HCT116 (cell line): ENCODE results near the gene EIF4E2. TPM values are rescaled to one million over a fixed set of nuclear protein-coding genes. Genes with fewer than 3 reads are reported as not detected.

Experiments used
- ATAC-seq: fragments of 200-7000 bp; cut with Tn5 transposase; 2 replicates; pipeline ENCODE4 v1.9.1; 2020; ENCODE audit warnings: mild to moderate bottlenecking, moderate library complexity
- BruUV-seq: library from RNA; stranded (reverse); fragments of 400-500 nt; replicated peaks from 2 replicates; lab custom pipeline; 2021; lab: Mats Ljungman, UMichigan
- CTCF ChIA-PET: fragments of 300-600 bp; sonication (Branson Sonifier 250); formaldehyde crosslinking; loops from one replicate; lab custom pipeline; 2021; ENCODE audit warnings: antibody characterized with exemption; lab: Charles Lee
- POLR2A ChIA-PET: fragments of 300-600, 350-600 bp; sonication (Branson Sonifier 250); formaldehyde crosslinking; loops from one replicate; lab custom pipeline; 2021; ENCODE audit warnings: antibody characterized with exemption; lab: Charles Lee
- RAD21 ChIA-PET, 2 experiments: fragments of 300-600 bp; sonication (Branson Sonifier 250); formaldehyde crosslinking; loops; one replicate each; lab custom pipeline; 2023; ENCODE audit warnings: low total read pairs in 2 of 2; ENCODE audit not compliant: uncharacterized antibody in 2 of 2, unreplicated experiment in 2 of 2, low non-redundant PET in 1 of 2; lab: Charles Lee
- DNase-seq: peaks from one replicate; pipeline ENCODE4 v3.0.0-alpha.2; 2010; ENCODE audit warnings: low read depth, low spot score
- H2AFZ ChIP-seq: fragments of 200-600 bp; shearing (Covaris generic), sonication (generic); 2 replicates; pipeline ENCODE4 v1.6.1; 2017; ENCODE audit warnings: low read depth, mixed run types, mixed read lengths, antibody characterized with exemption, low read length; ENCODE audit not compliant: poor library complexity, severe bottlenecking
- H3K27ac ChIP-seq: 2 replicates; pipeline ENCODE4 v1.5.1; 2012; ENCODE audit warnings: low read depth, low read length
- H3K27me3 ChIP-seq: fragments of 200-600 bp; sonication (generic); 2 replicates; pipeline ENCODE4 v1.6.1; 2016; ENCODE audit warnings: mixed run types, low read length, mixed read lengths; ENCODE audit not compliant: insufficient read depth
- H3K36me3 ChIP-seq, 2 experiments: fragments of 200-500 bp in 1 of 2; fragments of 200-600 bp in 1 of 2; sonication (Bioruptor generic) in 1 of 2; sonication (generic) in 1 of 2; 2 replicates each; pipeline versions ENCODE4 v1.5.1 to v1.6.1; 2014 to 2016; ENCODE audit warnings: low read length in 2 of 2, inconsistent platforms in 1 of 2, mixed read lengths in 1 of 2, mixed run types in 1 of 2; ENCODE audit not compliant: insufficient read depth in 2 of 2, control insufficient read depth in 1 of 2
- H3K4me1 ChIP-seq, 2 experiments: fragments of 200-600 bp in 1 of 2; sonication (generic) in 1 of 2; 2 replicates each; pipeline versions ENCODE4 v1.5.1 to v1.6.1; 2012 to 2017; ENCODE audit warnings: low read length in 2 of 2, inconsistent platforms in 1 of 2, mild to moderate bottlenecking in 1 of 2, mixed read lengths in 1 of 2, mixed run types in 1 of 2, moderate library complexity in 1 of 2; ENCODE audit not compliant: insufficient read depth in 2 of 2, control insufficient read depth in 1 of 2
- H3K4me2 ChIP-seq: fragments of 200-600 bp; sonication (generic); 2 replicates; pipeline ENCODE4 v1.6.1; 2017; ENCODE audit warnings: mixed run types, low read length, mixed read lengths
- H3K4me3 ChIP-seq, 2 experiments: fragments of 200-600 bp in 1 of 2; sonication (generic) in 1 of 2; replicated peaks in 1 of 2; 2 replicates each; pipeline ENCODE4 v1.5.1; 2011 to 2016; ENCODE audit warnings: low read length in 2 of 2, control low read depth in 1 of 2, low read depth in 1 of 2, mild to moderate bottlenecking in 1 of 2, mixed read lengths in 1 of 2, mixed run types in 1 of 2
- H3K79me2 ChIP-seq: fragments of 200-600 bp; sonication (generic); 2 replicates; pipeline ENCODE4 v1.6.1; 2017; ENCODE audit warnings: mild to moderate bottlenecking, mixed run types, low read length, moderate library complexity, mixed read lengths; ENCODE audit not compliant: insufficient read depth
- H3K9ac ChIP-seq: fragments of 200-600 bp; sonication (generic); 2 replicates; pipeline ENCODE4 v1.6.1; 2016; ENCODE audit warnings: low read length, mixed read lengths
- H3K9me2 ChIP-seq: fragments of 200-600 bp; sonication (generic), shearing (Covaris generic); 2 replicates; pipeline ENCODE4 v1.6.1; 2017; ENCODE audit warnings: mixed run types, mild to moderate bottlenecking, moderate library complexity; ENCODE audit not compliant: insufficient read depth
- H3K9me3 ChIP-seq, 2 experiments: fragments of 200-500 bp in 1 of 2; fragments of 200-600 bp in 1 of 2; sonication (Bioruptor generic) in 1 of 2; sonication (generic) in 1 of 2; 2 replicates each; pipeline ENCODE4 v1.6.1; 2014 to 2017; ENCODE audit warnings: low read length in 2 of 2, mixed read lengths in 2 of 2, inconsistent platforms in 1 of 2, low read depth in 1 of 2, mild to moderate bottlenecking in 1 of 2, mixed run types in 1 of 2, moderate library complexity in 1 of 2; ENCODE audit not compliant: control insufficient read depth in 1 of 2, insufficient read depth in 1 of 2
- H4K20me1 ChIP-seq: fragments of 200-600 bp; sonication (generic), shearing (Covaris generic); 2 replicates; pipeline ENCODE4 v1.6.1; 2017; ENCODE audit warnings: mixed run types, mild to moderate bottlenecking, moderate library complexity; ENCODE audit not compliant: insufficient read depth
- CBX3 ChIP-seq: IDR thresholded peaks from 2 replicates; pipeline ENCODE4 v1.6.1; 2012; ENCODE audit warnings: low read depth
- CEBPB ChIP-seq: IDR thresholded peaks from 2 replicates; pipeline ENCODE4 v1.6.1; 2012; ENCODE audit warnings: low read depth
- EZH2phosphoT487 ChIP-seq: fragments of 200-600 bp; IDR thresholded peaks from 2 replicates; pipeline ENCODE4 v1.6.1; 2018; ENCODE audit warnings: antibody characterized with exemption, borderline replicate concordance
- FOSL1 ChIP-seq: IDR thresholded peaks from 2 replicates; pipeline ENCODE4 v1.6.1; 2012; ENCODE audit warnings: low read depth
- JUND ChIP-seq: IDR thresholded peaks from 2 replicates; pipeline ENCODE4 v1.6.1; 2012
- POLR2A ChIP-seq: IDR thresholded peaks from 2 replicates; pipeline ENCODE4 v1.7.0; 2011; ENCODE audit warnings: borderline replicate concordance; ENCODE audit not compliant: insufficient read depth, insufficient read length; ENCODE audit errors: extremely low read depth
- POLR2AphosphoS5 ChIP-seq: IDR thresholded peaks from 2 replicates; pipeline ENCODE4 v1.6.1; 2011; ENCODE audit warnings: mild to moderate bottlenecking, low read depth, low read length, moderate library complexity
- RAD21 ChIP-seq: IDR thresholded peaks from 2 replicates; pipeline ENCODE4 v1.6.1; 2012; ENCODE audit warnings: low read depth, mild to moderate bottlenecking
- intact Hi-C: fragments of 100-400 bp; cut with micrococcal nuclease; formaldehyde crosslinking; loops from 2 replicates; pipeline ENCODE4 v1.10.0; 2022
- total RNA-seq: library from RNA; stranded (reverse); gene quantifications from one replicate; pipeline ENCODE4 v1.2.1, GENCODE V29; 2021; ENCODE audit not compliant: unreplicated experiment
- TF ChIP-seq, protein P1 (sequence below): IDR thresholded peaks from 2 replicates; pipeline ENCODE4 v1.6.1; 2012
- TF ChIP-seq, protein P2 (sequence below): IDR thresholded peaks from 2 replicates; pipeline ENCODE4 v1.6.1; 2012; ENCODE audit warnings: low read depth

The EIF4E2 gene
- total RNA-seq, 1 experiment from 2014 or later: 58.6 TPM

DNA sequence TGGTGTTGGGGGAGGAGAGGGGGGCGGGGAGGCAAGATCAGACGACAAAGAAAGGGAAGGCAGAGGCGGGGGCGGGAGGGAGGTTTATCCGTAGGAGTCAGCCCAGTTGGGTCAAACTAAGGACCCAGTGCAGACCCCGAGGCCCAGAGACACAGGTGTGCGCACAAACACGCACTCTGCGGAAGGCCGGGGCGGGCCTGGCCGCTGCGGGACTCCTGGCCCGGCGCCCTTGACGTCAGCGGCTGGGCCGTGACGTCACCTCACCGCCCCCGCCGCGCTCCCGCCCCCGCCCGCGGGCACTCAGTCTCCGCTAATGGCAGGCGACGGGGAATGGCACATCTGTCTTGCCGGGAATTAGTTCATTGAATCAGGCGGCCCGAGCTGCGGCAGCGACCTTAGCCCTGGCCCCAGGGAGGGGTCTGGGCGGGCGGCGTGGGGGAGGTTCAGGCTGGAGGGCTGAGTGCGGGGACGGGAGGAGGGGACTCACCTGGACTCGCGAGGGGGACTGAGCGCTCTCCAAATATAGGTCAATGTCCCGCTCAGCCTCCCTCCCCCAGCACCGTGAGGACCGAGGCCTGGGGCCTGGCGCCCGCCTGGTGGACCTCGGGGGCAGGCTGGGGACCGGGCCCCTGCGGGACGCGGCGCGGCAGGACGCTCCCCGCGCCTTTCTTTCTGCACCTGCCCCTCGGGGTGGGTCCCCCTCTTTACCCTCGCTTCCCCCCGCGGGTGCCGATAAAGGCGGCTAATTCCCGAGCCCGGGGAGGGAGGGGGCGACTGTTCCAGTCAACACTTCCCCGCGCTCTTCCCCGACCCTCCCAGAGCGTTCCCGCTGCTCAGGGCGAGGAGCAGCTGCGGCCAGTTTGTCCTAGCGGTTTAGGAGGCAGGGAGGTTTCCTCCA, 47.3 kb upstream of the EIF4E2 start:
- BruUV-seq: no TSS peak
- H3K4me3 ChIP-seq: no peak overlapping the region
- DNase-seq: no peak
- no peak overlapping the region for H3K27ac ChIP-seq
- ATAC-seq: no peak
- H3K9ac ChIP-seq: no peak overlapping the region
- no peaks in the 10 kb centered on the region for H4K20me1 ChIP-seq
- H3K36me3 ChIP-seq: no peaks in the 10 kb centered on the region
- H3K27me3 ChIP-seq: no peaks in the 10 kb centered on the region
- H3K4me1 ChIP-seq: no peaks in the 10 kb centered on the region
- POLR2A ChIA-PET: no interaction called here
- H3K9me3 ChIP-seq: no peaks in the 10 kb centered on the region
- RAD21 ChIA-PET: no interaction called here
- H3K9me2 ChIP-seq: no peaks in the 10 kb centered on the region
- H2AFZ ChIP-seq: no peak overlapping the region
- CTCF ChIA-PET: no interaction called here
- no peak overlapping the region for H3K4me2 ChIP-seq
- no peaks in the 10 kb centered on the region for H3K79me2 ChIP-seq
- intact Hi-C loops: no loop called here
- TF ChIP-seq RAD21 (no peak), CEBPB (no peak), POLR2A (no peak), FOSL1 (no peak), EZH2phosphoT487 (no peak)
- TF ChIP-seq, protein P1, sequence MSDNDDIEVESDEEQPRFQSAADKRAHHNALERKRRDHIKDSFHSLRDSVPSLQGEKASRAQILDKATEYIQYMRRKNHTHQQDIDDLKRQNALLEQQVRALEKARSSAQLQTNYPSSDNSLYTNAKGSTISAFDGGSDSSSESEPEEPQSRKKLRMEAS: no peak
- TF ChIP-seq, all 23 proteins: peak for 0

DNA sequence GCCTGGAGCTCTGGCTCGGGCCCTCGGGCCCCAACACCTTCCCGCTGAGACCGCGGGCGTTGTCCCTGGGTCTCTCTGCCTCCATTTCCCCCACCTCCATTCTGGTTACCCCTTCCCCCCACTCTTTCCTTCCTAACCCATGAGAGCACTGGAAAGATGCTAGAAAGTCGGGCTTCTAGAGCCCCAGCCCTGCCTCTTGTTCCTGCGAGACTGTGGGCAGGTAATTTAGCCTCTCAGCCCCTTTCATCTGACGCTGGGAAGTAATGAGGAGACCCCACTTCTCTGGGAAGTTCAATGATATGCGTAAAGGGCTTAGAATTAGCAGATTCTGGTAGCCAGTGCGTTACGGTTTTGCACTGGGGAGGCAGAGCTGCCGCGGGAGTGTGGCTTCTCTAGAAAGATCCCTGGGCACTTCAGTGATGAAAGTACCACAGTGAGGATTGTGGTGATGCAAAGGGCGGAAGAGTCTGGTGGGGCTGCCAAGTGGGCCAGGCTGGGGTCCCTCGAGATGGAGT, 46.6 kb upstream of the EIF4E2 start:
- H3K9ac ChIP-seq: no peak overlapping the region
- H3K36me3 ChIP-seq: no peaks in the 10 kb centered on the region
- H3K9me3 ChIP-seq: no peaks in the 10 kb centered on the region
- no peak overlapping the region for H3K4me3 ChIP-seq
- H3K27ac ChIP-seq: no peak overlapping the region
- H3K4me2 ChIP-seq: no peak overlapping the region
- no peaks in the 10 kb centered on the region for H3K4me1 ChIP-seq
- ChIA-PET CTCF (no interaction called here), POLR2A (no interaction called here), RAD21 (no interaction called here)
- BruUV-seq: no TSS peak
- no peaks in the 10 kb centered on the region for H3K9me2 ChIP-seq
- TF ChIP-seq, protein P2, sequence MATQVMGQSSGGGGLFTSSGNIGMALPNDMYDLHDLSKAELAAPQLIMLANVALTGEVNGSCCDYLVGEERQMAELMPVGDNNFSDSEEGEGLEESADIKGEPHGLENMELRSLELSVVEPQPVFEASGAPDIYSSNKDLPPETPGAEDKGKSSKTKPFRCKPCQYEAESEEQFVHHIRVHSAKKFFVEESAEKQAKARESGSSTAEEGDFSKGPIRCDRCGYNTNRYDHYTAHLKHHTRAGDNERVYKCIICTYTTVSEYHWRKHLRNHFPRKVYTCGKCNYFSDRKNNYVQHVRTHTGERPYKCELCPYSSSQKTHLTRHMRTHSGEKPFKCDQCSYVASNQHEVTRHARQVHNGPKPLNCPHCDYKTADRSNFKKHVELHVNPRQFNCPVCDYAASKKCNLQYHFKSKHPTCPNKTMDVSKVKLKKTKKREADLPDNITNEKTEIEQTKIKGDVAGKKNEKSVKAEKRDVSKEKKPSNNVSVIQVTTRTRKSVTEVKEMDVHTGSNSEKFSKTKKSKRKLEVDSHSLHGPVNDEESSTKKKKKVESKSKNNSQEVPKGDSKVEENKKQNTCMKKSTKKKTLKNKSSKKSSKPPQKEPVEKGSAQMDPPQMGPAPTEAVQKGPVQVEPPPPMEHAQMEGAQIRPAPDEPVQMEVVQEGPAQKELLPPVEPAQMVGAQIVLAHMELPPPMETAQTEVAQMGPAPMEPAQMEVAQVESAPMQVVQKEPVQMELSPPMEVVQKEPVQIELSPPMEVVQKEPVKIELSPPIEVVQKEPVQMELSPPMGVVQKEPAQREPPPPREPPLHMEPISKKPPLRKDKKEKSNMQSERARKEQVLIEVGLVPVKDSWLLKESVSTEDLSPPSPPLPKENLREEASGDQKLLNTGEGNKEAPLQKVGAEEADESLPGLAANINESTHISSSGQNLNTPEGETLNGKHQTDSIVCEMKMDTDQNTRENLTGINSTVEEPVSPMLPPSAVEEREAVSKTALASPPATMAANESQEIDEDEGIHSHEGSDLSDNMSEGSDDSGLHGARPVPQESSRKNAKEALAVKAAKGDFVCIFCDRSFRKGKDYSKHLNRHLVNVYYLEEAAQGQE: no peak
- TF ChIP-seq POLR2AphosphoS5: no peak
- TF ChIP-seq JUND: no peak
- no peak for TF ChIP-seq CBX3
- DNase-seq: no peak
- H4K20me1 ChIP-seq: no peaks in the 10 kb centered on the region
- H3K79me2 ChIP-seq: no peaks in the 10 kb centered on the region
- no peaks in the 10 kb centered on the region for H3K27me3 ChIP-seq
- H2AFZ ChIP-seq: no peak overlapping the region
- no peak for ATAC-seq
- intact Hi-C loops: no loop called here
